SK-N-MC (cell line): ENCODE results near the gene C1RL.

ENCODE experiments used
- EZH2 ChIP-seq: fragments of 200-600 bp; sonication (generic); IDR thresholded peaks from one replicate; pipeline ENCODE4 v1.6.1; 2017; ENCODE audit warnings: antibody characterized with exemption
- POLR2AphosphoS5 ChIP-seq: IDR thresholded peaks from 2 replicates; pipeline ENCODE4 v1.6.1; 2012; ENCODE audit warnings: mild to moderate bottlenecking, low read depth, low read length, borderline replicate concordance

DNA sequence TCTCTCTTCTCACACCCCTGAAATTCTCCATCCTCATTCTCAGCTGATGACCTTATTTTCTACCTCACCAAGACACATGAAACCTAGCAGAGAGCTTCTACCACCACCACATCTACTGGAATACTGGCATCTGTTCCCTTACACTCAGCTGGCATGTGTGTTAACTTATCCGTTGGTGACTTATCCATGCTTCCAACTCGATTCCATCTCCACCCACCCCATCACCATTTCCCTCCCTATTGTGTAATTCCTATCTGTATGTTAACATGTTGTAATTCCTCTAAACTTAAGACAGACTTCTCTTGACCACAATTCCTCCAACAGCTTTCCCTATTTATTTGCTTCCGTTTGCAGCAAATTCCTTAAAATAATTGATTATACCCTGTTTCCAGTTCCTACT is 33.1 kb downstream of the C1RL start:
- TF ChIP-seq EZH2: no peak
- no peak for TF ChIP-seq POLR2AphosphoS5
